Stimulated activated CD4-positive, alpha-beta T cell treated with anti-CD3 and anti-CD28 coated beads, Interleukin-2, amount 100 ng/mL, for 48 hours (primary cell): ENCODE results near the gene ZC3H10.

ENCODE experiments used
- DNase-seq, 2 donors: peaks; one replicate each; pipeline ENCODE4 v3.0.0-alpha.2; 2020

ZC3H10 gene

GRCh38 chr12:56128670-56129205 lies 10.7 kb downstream of the ZC3H10 start:
- no peak for DNase-seq

GRCh38 chr12:56129206-56129941 lies 11.3 kb downstream of the ZC3H10 start:
- peak; percentile 43 to 57 for DNase-seq

GRCh38 chr12:56129942-56130495 lies 12.0 kb downstream of the ZC3H10 start:
- no peak for DNase-seq

GRCh38 chr12:56130876-56131275 lies 12.8 kb downstream of the ZC3H10 start:
- DNase-seq = no peak

- DNase-seq = no peak
These were observed 16.8 kb downstream of the ZC3H10 start for GRCh38 chr12:56134897-56135296.

GRCh38 chr12:56137853-56138571 lies 19.9 kb downstream of the ZC3H10 start:
- DNase-seq = no peak

- no peak for DNase-seq
These were observed 24.1 kb downstream of the ZC3H10 start for GRCh38 chr12:56141946-56142784.

GRCh38 chr12:56143217-56143616 lies 25.2 kb downstream of the ZC3H10 start:
- no peak for DNase-seq

GRCh38 chr12:56143870-56144269 lies 25.8 kb downstream of the ZC3H10 start:
- DNase-seq = no peak

GRCh38 chr12:56145217-56145616 lies 27.2 kb downstream of the ZC3H10 start:
- DNase-seq = no peak

GRCh38 chr12:56146492-56147460 lies 28.7 kb downstream of the ZC3H10 start:
- no peak for DNase-seq

- no peak for DNase-seq
These were observed 32.5 kb downstream of the ZC3H10 start for GRCh38 chr12:56150563-56150962.

GRCh38 chr12:56151672-56152131 lies 33.6 kb downstream of the ZC3H10 start:
- DNase-seq = peak; percentile 53 to 68

GRCh38 chr12:56152132-56152755 lies 34.2 kb downstream of the ZC3H10 start, which contains the start of gene MYL6B:
TSS of gene MYL6B (plus strand) at chr12:56152587. CDS start at chr12:56153919, 1,332 bp downstream.
- peak; percentile 90 to 92 for DNase-seq

GRCh38 chr12:56152756-56153677 lies 35.0 kb downstream of the ZC3H10 start:
- no peak for DNase-seq

GRCh38 chr12:56153678-56154065 lies 35.6 kb downstream of the ZC3H10 start:
- no peak for DNase-seq

- no peak for DNase-seq
These were observed 36.2 kb downstream of the ZC3H10 start for GRCh38 chr12:56154246-56154771.

- DNase-seq = no peak
These were observed 36.8 kb downstream of the ZC3H10 start for GRCh38 chr12:56154818-56155217.

- DNase-seq = no peak
These were observed 37.3 kb downstream of the ZC3H10 start for GRCh38 chr12:56155256-56155845.
